Loucy (cell line): Measurements from ENCODE around the gene ZNF726.
"Not testable (repeated sequence)": the region's sequence is repeated elsewhere in the genome, so short reads cannot be mapped to it uniquely, and the experiment has no call there.

Source experiments
- EZH2phosphoT487 ChIP-seq: fragments of 200-600 bp; IDR thresholded peaks from 2 replicates; pipeline ENCODE4 v1.6.1; 2018; ENCODE audit warnings: antibody characterized with exemption, mild to moderate bottlenecking, moderate library complexity, borderline replicate concordance
- TF ChIP-seq, protein P1 (sequence below): fragments of 200-600 bp; sonication (generic); conservative IDR thresholded peaks from 2 replicates; pipeline ENCODE4 v1.5.1; 2014; ENCODE audit warnings: mild to moderate bottlenecking, antibody characterized with exemption, low read length

DNA sequence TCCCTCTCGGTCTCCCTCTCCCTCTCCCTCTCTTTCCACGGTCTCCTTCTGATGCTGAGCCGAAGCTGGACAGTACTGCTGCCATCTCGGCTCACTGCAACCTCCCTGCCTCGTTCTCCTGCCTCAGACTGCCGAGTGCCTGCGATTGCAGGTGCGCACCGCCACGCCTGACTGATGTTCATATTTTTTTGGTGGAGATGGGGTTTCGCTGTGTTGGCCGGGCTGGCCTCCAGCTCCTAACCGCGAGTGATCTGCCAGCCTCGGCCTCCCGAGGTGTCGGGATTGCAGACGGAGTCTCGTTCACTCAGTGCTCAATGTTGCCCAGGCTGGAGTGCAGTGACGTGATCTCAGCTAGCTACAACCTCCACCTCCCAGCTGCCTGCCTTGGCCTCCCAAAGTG, 48.7 kb downstream of the ZNF726 start:
- TF ChIP-seq, protein P1, sequence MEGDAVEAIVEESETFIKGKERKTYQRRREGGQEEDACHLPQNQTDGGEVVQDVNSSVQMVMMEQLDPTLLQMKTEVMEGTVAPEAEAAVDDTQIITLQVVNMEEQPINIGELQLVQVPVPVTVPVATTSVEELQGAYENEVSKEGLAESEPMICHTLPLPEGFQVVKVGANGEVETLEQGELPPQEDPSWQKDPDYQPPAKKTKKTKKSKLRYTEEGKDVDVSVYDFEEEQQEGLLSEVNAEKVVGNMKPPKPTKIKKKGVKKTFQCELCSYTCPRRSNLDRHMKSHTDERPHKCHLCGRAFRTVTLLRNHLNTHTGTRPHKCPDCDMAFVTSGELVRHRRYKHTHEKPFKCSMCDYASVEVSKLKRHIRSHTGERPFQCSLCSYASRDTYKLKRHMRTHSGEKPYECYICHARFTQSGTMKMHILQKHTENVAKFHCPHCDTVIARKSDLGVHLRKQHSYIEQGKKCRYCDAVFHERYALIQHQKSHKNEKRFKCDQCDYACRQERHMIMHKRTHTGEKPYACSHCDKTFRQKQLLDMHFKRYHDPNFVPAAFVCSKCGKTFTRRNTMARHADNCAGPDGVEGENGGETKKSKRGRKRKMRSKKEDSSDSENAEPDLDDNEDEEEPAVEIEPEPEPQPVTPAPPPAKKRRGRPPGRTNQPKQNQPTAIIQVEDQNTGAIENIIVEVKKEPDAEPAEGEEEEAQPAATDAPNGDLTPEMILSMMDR: not testable (repeated sequence)
- not testable (repeated sequence) for TF ChIP-seq EZH2phosphoT487
